HCT116 (cell line): ENCODE measurements around the gene REG3G. TPM values are rescaled to one million over a fixed set of nuclear protein-coding genes. Genes with fewer than 3 reads are reported as not detected.

Experiments used
- ATAC-seq: fragments of 200-7000 bp; cut with Tn5 transposase; 2 replicates; pipeline ENCODE4 v1.9.1; 2020; ENCODE audit warnings: mild to moderate bottlenecking, moderate library complexity
- Bru-seq: library from RNA; stranded (reverse); fragments of 400-500 nt; gene quantifications from one replicate; lab custom pipeline; 2021; lab: Mats Ljungman, UMichigan
- BruChase-seq, 2 experiments: library from RNA; stranded (reverse); fragments of 400-500 nt; gene quantifications; one replicate each; lab custom pipeline; 2021; lab: Mats Ljungman, UMichigan
- BruUV-seq: library from RNA; stranded (reverse); fragments of 400-500 nt; replicated peaks from 2 replicates; lab custom pipeline; 2021; lab: Mats Ljungman, UMichigan
- CTCF ChIA-PET: fragments of 300-600 bp; sonication (Branson Sonifier 250); formaldehyde crosslinking; loops from one replicate; lab custom pipeline; 2021; ENCODE audit warnings: antibody characterized with exemption; lab: Charles Lee
- POLR2A ChIA-PET: fragments of 300-600, 350-600 bp; sonication (Branson Sonifier 250); formaldehyde crosslinking; loops from one replicate; lab custom pipeline; 2021; ENCODE audit warnings: antibody characterized with exemption; lab: Charles Lee
- RAD21 ChIA-PET, 2 experiments: fragments of 300-600 bp; sonication (Branson Sonifier 250); formaldehyde crosslinking; loops; one replicate each; lab custom pipeline; 2023; ENCODE audit warnings: low total read pairs in 2 of 2; ENCODE audit not compliant: uncharacterized antibody in 2 of 2, unreplicated experiment in 2 of 2, low non-redundant PET in 1 of 2; lab: Charles Lee
- DNase-seq: peaks from one replicate; pipeline ENCODE4 v3.0.0-alpha.2; 2010; ENCODE audit warnings: low read depth, low spot score
- H2AFZ ChIP-seq: fragments of 200-600 bp; shearing (Covaris generic), sonication (generic); 2 replicates; pipeline ENCODE4 v1.6.1; 2017; ENCODE audit warnings: low read depth, mixed run types, mixed read lengths, antibody characterized with exemption, low read length; ENCODE audit not compliant: poor library complexity, severe bottlenecking
- H3K27ac ChIP-seq: 2 replicates; pipeline ENCODE4 v1.5.1; 2012; ENCODE audit warnings: low read depth, low read length
- H3K27me3 ChIP-seq: fragments of 200-600 bp; sonication (generic); 2 replicates; pipeline ENCODE4 v1.6.1; 2016; ENCODE audit warnings: mixed run types, low read length, mixed read lengths; ENCODE audit not compliant: insufficient read depth
- H3K36me3 ChIP-seq, 2 experiments: fragments of 200-500 bp in 1 of 2; fragments of 200-600 bp in 1 of 2; sonication (Bioruptor generic) in 1 of 2; sonication (generic) in 1 of 2; 2 replicates each; pipeline versions ENCODE4 v1.5.1 to v1.6.1; 2014 to 2016; ENCODE audit warnings: low read length in 2 of 2, inconsistent platforms in 1 of 2, mixed read lengths in 1 of 2, mixed run types in 1 of 2; ENCODE audit not compliant: insufficient read depth in 2 of 2, control insufficient read depth in 1 of 2
- H3K4me1 ChIP-seq, 2 experiments: fragments of 200-600 bp in 1 of 2; sonication (generic) in 1 of 2; 2 replicates each; pipeline versions ENCODE4 v1.5.1 to v1.6.1; 2012 to 2017; ENCODE audit warnings: low read length in 2 of 2, inconsistent platforms in 1 of 2, mild to moderate bottlenecking in 1 of 2, mixed read lengths in 1 of 2, mixed run types in 1 of 2, moderate library complexity in 1 of 2; ENCODE audit not compliant: insufficient read depth in 2 of 2, control insufficient read depth in 1 of 2
- H3K4me2 ChIP-seq: fragments of 200-600 bp; sonication (generic); 2 replicates; pipeline ENCODE4 v1.6.1; 2017; ENCODE audit warnings: mixed run types, low read length, mixed read lengths
- H3K4me3 ChIP-seq, 2 experiments: fragments of 200-600 bp in 1 of 2; sonication (generic) in 1 of 2; replicated peaks in 1 of 2; 2 replicates each; pipeline ENCODE4 v1.5.1; 2011 to 2016; ENCODE audit warnings: low read length in 2 of 2, control low read depth in 1 of 2, low read depth in 1 of 2, mild to moderate bottlenecking in 1 of 2, mixed read lengths in 1 of 2, mixed run types in 1 of 2
- H3K79me2 ChIP-seq: fragments of 200-600 bp; sonication (generic); 2 replicates; pipeline ENCODE4 v1.6.1; 2017; ENCODE audit warnings: mild to moderate bottlenecking, mixed run types, low read length, moderate library complexity, mixed read lengths; ENCODE audit not compliant: insufficient read depth
- H3K9ac ChIP-seq: fragments of 200-600 bp; sonication (generic); 2 replicates; pipeline ENCODE4 v1.6.1; 2016; ENCODE audit warnings: low read length, mixed read lengths
- H3K9me2 ChIP-seq: fragments of 200-600 bp; sonication (generic), shearing (Covaris generic); 2 replicates; pipeline ENCODE4 v1.6.1; 2017; ENCODE audit warnings: mixed run types, mild to moderate bottlenecking, moderate library complexity; ENCODE audit not compliant: insufficient read depth
- H3K9me3 ChIP-seq, 2 experiments: fragments of 200-500 bp in 1 of 2; fragments of 200-600 bp in 1 of 2; sonication (Bioruptor generic) in 1 of 2; sonication (generic) in 1 of 2; 2 replicates each; pipeline ENCODE4 v1.6.1; 2014 to 2017; ENCODE audit warnings: low read length in 2 of 2, mixed read lengths in 2 of 2, inconsistent platforms in 1 of 2, low read depth in 1 of 2, mild to moderate bottlenecking in 1 of 2, mixed run types in 1 of 2, moderate library complexity in 1 of 2; ENCODE audit not compliant: control insufficient read depth in 1 of 2, insufficient read depth in 1 of 2
- H4K20me1 ChIP-seq: fragments of 200-600 bp; sonication (generic), shearing (Covaris generic); 2 replicates; pipeline ENCODE4 v1.6.1; 2017; ENCODE audit warnings: mixed run types, mild to moderate bottlenecking, moderate library complexity; ENCODE audit not compliant: insufficient read depth
- ATF3 ChIP-seq: IDR thresholded peaks from 2 replicates; pipeline ENCODE4 v1.6.1; 2012
- CBX3 ChIP-seq: IDR thresholded peaks from 2 replicates; pipeline ENCODE4 v1.6.1; 2012; ENCODE audit warnings: low read depth
- EGR1 ChIP-seq: IDR thresholded peaks from 2 replicates; pipeline ENCODE4 v1.6.1; 2012; ENCODE audit warnings: low read depth
- ELF1 ChIP-seq: IDR thresholded peaks from 2 replicates; pipeline ENCODE4 v1.6.1; 2012; ENCODE audit warnings: low read depth, borderline replicate concordance
- EZH2 ChIP-seq: fragments of 200-600 bp; sonication (generic); IDR thresholded peaks from 2 replicates; pipeline ENCODE4 v1.6.1; 2017; ENCODE audit warnings: antibody characterized with exemption, mixed run types
- EZH2phosphoT487 ChIP-seq: fragments of 200-600 bp; IDR thresholded peaks from 2 replicates; pipeline ENCODE4 v1.6.1; 2018; ENCODE audit warnings: antibody characterized with exemption, borderline replicate concordance
- FOSL1 ChIP-seq: IDR thresholded peaks from 2 replicates; pipeline ENCODE4 v1.6.1; 2012; ENCODE audit warnings: low read depth
- JUND ChIP-seq: IDR thresholded peaks from 2 replicates; pipeline ENCODE4 v1.6.1; 2012
- MAX ChIP-seq: IDR thresholded peaks from 2 replicates; pipeline ENCODE4 v1.6.1; 2012
- POLR2A ChIP-seq: IDR thresholded peaks from 2 replicates; pipeline ENCODE4 v1.7.0; 2011; ENCODE audit warnings: borderline replicate concordance; ENCODE audit not compliant: insufficient read depth, insufficient read length; ENCODE audit errors: extremely low read depth
- RAD21 ChIP-seq: IDR thresholded peaks from 2 replicates; pipeline ENCODE4 v1.6.1; 2012; ENCODE audit warnings: low read depth, mild to moderate bottlenecking
- SIN3A ChIP-seq: IDR thresholded peaks from 2 replicates; pipeline ENCODE4 v1.6.1; 2012; ENCODE audit warnings: low read depth
- SP1 ChIP-seq: IDR thresholded peaks from 2 replicates; pipeline ENCODE4 v1.6.1; 2012; ENCODE audit warnings: low read depth
- TCF7L2 ChIP-seq: IDR thresholded peaks from 2 replicates; pipeline ENCODE4 v1.7.0; 2011; ENCODE audit warnings: borderline replicate concordance, inconsistent platforms; ENCODE audit not compliant: insufficient read depth, insufficient read length; ENCODE audit errors: extremely low read depth
- YY1 ChIP-seq: IDR thresholded peaks from 2 replicates; pipeline ENCODE4 v1.6.1; 2011; ENCODE audit warnings: low read length, low read depth, moderate library complexity, mild to moderate bottlenecking; ENCODE audit not compliant: insufficient replicate concordance; ENCODE audit errors: extremely low read depth
- ZFX ChIP-seq: fragments of 450-650 bp; IDR thresholded peaks from 2 replicates; pipeline ENCODE4 v1.6.1; 2017
- ZNF274 ChIP-seq: fragments of 200-500 bp; sonication (Bioruptor generic); IDR thresholded peaks from 2 replicates; pipeline ENCODE4 v1.6.1; 2014; ENCODE audit warnings: mild to moderate bottlenecking, low read depth, low read length, inconsistent platforms
- intact Hi-C: fragments of 100-400 bp; cut with micrococcal nuclease; formaldehyde crosslinking; loops from 2 replicates; pipeline ENCODE4 v1.10.0; 2022
- long read RNA-seq: library from polyadenylated mRNA; unstranded; transcript quantifications from one replicate; pipeline ENCODE4 v2.0.0, GENCODE V29; 2021; ENCODE audit not compliant: unreplicated experiment
- polyA plus RNA-seq: library from polyadenylated mRNA; unstranded; fragments of >200 nt; gene quantifications from 2 replicates; pipeline ENCODE4 v1.2.1, GENCODE V29; 2012; ENCODE audit warnings: missing spikeins
- total RNA-seq: library from RNA; stranded (reverse); gene quantifications from one replicate; pipeline ENCODE4 v1.2.1, GENCODE V29; 2021; ENCODE audit not compliant: unreplicated experiment
- TF ChIP-seq, protein P1 (sequence below): IDR thresholded peaks from 2 replicates; pipeline ENCODE4 v1.6.1; 2012; ENCODE audit warnings: low read depth
- TF ChIP-seq, protein P2 (sequence below): IDR thresholded peaks from 2 replicates; pipeline ENCODE4 v1.6.1; 2011; ENCODE audit warnings: mild to moderate bottlenecking, low read length, moderate library complexity; ENCODE audit not compliant: insufficient replicate concordance; ENCODE audit errors: extremely low read depth

The REG3G gene
- total RNA-seq, result 0.86 TPM
- polyA plus RNA-seq, result not detected in 2 replicates
- not detected for Bru-seq, nascent RNA
- not detected for BruChase-seq, experiment 1, labeled RNA remaining after a 6-hour chase
- BruChase-seq, experiment 2, labeled RNA remaining after a 2-hour chase, result not detected
- long read RNA-seq, result 0 reads

DNA sequence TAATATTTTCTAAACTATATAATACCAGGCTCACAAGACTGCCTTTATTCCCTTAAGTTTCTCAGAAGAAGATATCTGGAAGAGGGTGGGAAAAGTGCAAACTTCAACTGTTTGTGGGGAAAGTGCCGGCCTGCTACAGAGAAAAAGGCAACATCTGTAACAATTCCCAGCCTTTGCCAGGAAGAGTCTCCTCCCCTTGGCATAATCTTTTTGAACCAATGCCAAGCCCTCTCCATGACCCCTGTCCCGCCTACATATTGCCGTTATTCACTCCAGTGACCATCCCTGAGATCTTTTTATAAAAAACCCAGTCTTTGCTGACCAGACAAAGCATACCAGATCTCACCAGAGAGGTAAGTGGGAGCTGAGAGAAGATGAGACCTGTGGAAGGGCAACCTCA, at the start of gene REG3G:
REG3G (plus strand) TSS at position 282 of the 400 bp plus-strand sequence. CDS start 392 bp downstream, outside the sequence.
- Histone ChIP-seq H3K4me2 (no peak within 1 kb of the TSS), H3K4me3 (no peak within 1 kb of the TSS), H3K36me3 (no peaks in the 10 kb centered on the region), H2AFZ (no peak within 1 kb of the TSS), H3K9ac (no peak within 1 kb of the TSS), H3K9me2 (no peaks in the 10 kb centered on the region), H3K27me3 (no peaks in the 10 kb centered on the region), H3K9me3 (peaks cover 12 to 25% of the 10 kb centered on the region in 2 experiments; a peak in 2 of 4 replicates), H3K4me1 (no peaks in the 10 kb centered on the region), H4K20me1 (no peaks in the 10 kb centered on the region), H3K79me2 (no peaks in the 10 kb centered on the region), H3K27ac (no peak within 1 kb of the TSS)
- ATAC-seq (no peak), DNase-seq (no peak)
- CTCF ChIA-PET, result no interaction called here
- intact Hi-C loops, result no loop called here
- TF ChIP-seq, protein P1, sequence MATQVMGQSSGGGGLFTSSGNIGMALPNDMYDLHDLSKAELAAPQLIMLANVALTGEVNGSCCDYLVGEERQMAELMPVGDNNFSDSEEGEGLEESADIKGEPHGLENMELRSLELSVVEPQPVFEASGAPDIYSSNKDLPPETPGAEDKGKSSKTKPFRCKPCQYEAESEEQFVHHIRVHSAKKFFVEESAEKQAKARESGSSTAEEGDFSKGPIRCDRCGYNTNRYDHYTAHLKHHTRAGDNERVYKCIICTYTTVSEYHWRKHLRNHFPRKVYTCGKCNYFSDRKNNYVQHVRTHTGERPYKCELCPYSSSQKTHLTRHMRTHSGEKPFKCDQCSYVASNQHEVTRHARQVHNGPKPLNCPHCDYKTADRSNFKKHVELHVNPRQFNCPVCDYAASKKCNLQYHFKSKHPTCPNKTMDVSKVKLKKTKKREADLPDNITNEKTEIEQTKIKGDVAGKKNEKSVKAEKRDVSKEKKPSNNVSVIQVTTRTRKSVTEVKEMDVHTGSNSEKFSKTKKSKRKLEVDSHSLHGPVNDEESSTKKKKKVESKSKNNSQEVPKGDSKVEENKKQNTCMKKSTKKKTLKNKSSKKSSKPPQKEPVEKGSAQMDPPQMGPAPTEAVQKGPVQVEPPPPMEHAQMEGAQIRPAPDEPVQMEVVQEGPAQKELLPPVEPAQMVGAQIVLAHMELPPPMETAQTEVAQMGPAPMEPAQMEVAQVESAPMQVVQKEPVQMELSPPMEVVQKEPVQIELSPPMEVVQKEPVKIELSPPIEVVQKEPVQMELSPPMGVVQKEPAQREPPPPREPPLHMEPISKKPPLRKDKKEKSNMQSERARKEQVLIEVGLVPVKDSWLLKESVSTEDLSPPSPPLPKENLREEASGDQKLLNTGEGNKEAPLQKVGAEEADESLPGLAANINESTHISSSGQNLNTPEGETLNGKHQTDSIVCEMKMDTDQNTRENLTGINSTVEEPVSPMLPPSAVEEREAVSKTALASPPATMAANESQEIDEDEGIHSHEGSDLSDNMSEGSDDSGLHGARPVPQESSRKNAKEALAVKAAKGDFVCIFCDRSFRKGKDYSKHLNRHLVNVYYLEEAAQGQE, result no peak
- TF ChIP-seq POLR2A (no peak), EZH2phosphoT487 (no peak), SIN3A (no peak), ZNF274 (no peak), EZH2 (no peak), EGR1 (no peak), CBX3 (no peak), JUND (no peak), ATF3 (no peak), TCF7L2 (no peak), ELF1 (no peak), MAX (no peak), RAD21 (no peak), YY1 (no peak), SP1 (no peak), ZFX (no peak), FOSL1 (no peak)
- TF ChIP-seq, protein P2, sequence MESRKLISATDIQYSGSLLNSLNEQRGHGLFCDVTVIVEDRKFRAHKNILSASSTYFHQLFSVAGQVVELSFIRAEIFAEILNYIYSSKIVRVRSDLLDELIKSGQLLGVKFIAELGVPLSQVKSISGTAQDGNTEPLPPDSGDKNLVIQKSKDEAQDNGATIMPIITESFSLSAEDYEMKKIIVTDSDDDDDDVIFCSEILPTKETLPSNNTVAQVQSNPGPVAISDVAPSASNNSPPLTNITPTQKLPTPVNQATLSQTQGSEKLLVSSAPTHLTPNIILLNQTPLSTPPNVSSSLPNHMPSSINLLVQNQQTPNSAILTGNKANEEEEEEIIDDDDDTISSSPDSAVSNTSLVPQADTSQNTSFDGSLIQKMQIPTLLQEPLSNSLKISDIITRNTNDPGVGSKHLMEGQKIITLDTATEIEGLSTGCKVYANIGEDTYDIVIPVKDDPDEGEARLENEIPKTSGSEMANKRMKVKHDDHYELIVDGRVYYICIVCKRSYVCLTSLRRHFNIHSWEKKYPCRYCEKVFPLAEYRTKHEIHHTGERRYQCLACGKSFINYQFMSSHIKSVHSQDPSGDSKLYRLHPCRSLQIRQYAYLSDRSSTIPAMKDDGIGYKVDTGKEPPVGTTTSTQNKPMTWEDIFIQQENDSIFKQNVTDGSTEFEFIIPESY, result no peak
- BruUV-seq, result no TSS peak
- POLR2A ChIA-PET, result no interaction called here
- RAD21 ChIA-PET, result no interaction called here
